GM23338 (cell line): Measurements from ENCODE around the gene MACROD1. TPM values are rescaled to one million over a fixed set of nuclear protein-coding genes. Genes with fewer than 3 reads are reported as not detected.

Source experiments
- ATAC-seq: fragments of 200-7000 bp; cut with Tn5 transposase; 3 replicates; pipeline ENCODE4 v1.9.1; 2020
- DNase-seq: peaks from one replicate; pipeline ENCODE4 v3.0.0-alpha.2; 2015; ENCODE audit warnings: low spot score
- H2AFZ ChIP-seq: fragments of 200-600 bp; sonication (generic); 2 replicates; pipeline ENCODE4 v1.8.0; 2016; ENCODE audit warnings: antibody characterized with exemption, mild to moderate bottlenecking, moderate library complexity
- H3F3A ChIP-seq: fragments of 200-600 bp; sonication (generic); replicated peaks from 2 replicates; pipeline ENCODE4 v1.8.0; 2017; ENCODE audit warnings: antibody characterized with exemption, mixed run types, low read depth
- H3K27ac ChIP-seq: fragments of 200-600 bp; sonication (generic); 2 replicates; pipeline ENCODE4 v1.6.1; 2016; ENCODE audit warnings: low read depth
- H3K27me3 ChIP-seq: fragments of 200-600 bp; sonication (generic); 2 replicates; pipeline ENCODE4 v1.8.0; 2016; ENCODE audit warnings: mild to moderate bottlenecking, mixed run types, moderate library complexity; ENCODE audit not compliant: insufficient read depth
- H3K36me3 ChIP-seq: fragments of 200-600 bp; sonication (generic); 2 replicates; pipeline ENCODE4 v1.8.0; 2016; ENCODE audit warnings: mild to moderate bottlenecking; ENCODE audit not compliant: insufficient read depth
- H3K4me1 ChIP-seq: fragments of 200-600 bp; sonication (generic); 2 replicates; pipeline ENCODE4 v1.8.0; 2016; ENCODE audit warnings: mild to moderate bottlenecking, moderate library complexity; ENCODE audit not compliant: insufficient read depth
- H3K4me2 ChIP-seq: fragments of 200-600 bp; sonication (generic); 2 replicates; pipeline ENCODE4 v1.7.1; 2017; ENCODE audit warnings: mixed run types
- H3K4me3 ChIP-seq: fragments of 200-600 bp; sonication (generic); 2 replicates; pipeline ENCODE4 v1.6.1; 2016; ENCODE audit warnings: mixed run types
- H3K79me2 ChIP-seq: fragments of 200-600 bp; sonication (generic); replicated peaks from 2 replicates; pipeline ENCODE4 v1.8.0; 2017; ENCODE audit warnings: mild to moderate bottlenecking; ENCODE audit not compliant: insufficient read depth
- H3K9me2 ChIP-seq: fragments of 200-600 bp; sonication (generic); 2 replicates; pipeline ENCODE4 v1.8.0; 2017; ENCODE audit not compliant: insufficient read depth
- H4K20me1 ChIP-seq: fragments of 200-600 bp; sonication (generic); replicated peaks from 2 replicates; pipeline ENCODE4 v1.8.0; 2017; ENCODE audit warnings: mild to moderate bottlenecking; ENCODE audit not compliant: insufficient read depth
- H3K27ac Mint-ChIP-seq: 2 replicates; pipeline ENCODE4 v1.8.0; 2020; ENCODE audit warnings: inconsistent platforms, mild to moderate bottlenecking, moderate library complexity, mixed read lengths
- H3K27me3 Mint-ChIP-seq: 3 replicates; pipeline ENCODE4 v1.8.0; 2022; ENCODE audit warnings: low read depth, mild to moderate bottlenecking, moderate library complexity, mixed read lengths, inconsistent platforms; ENCODE audit not compliant: insufficient read depth, poor library complexity
- H3K36me3 Mint-ChIP-seq: 3 replicates; pipeline ENCODE4 v1.8.0; 2021; ENCODE audit warnings: low read depth, mild to moderate bottlenecking, inconsistent platforms, moderate library complexity, mixed read lengths
- H3K4me1 Mint-ChIP-seq: 3 replicates; pipeline ENCODE4 v1.8.0; 2020; ENCODE audit warnings: mild to moderate bottlenecking, inconsistent platforms, mixed read lengths
- H3K4me3 Mint-ChIP-seq: 3 replicates; pipeline ENCODE4 v1.8.0; 2021; ENCODE audit warnings: moderate library complexity, mild to moderate bottlenecking, inconsistent platforms, mixed read lengths
- H3K9me3 Mint-ChIP-seq: 3 replicates; pipeline ENCODE4 v1.8.0; 2020; ENCODE audit warnings: moderate library complexity, mild to moderate bottlenecking, inconsistent platforms, mixed read lengths
- CREB1 ChIP-seq: fragments of 250-450 bp; sonication (Bioruptor Pico); IDR thresholded peaks from 2 replicates; pipeline ENCODE4 v1.5.0; 2020; ENCODE audit warnings: low read depth, mild to moderate bottlenecking, moderate library complexity
- EZH2 ChIP-seq: fragments of 200-600 bp; sonication (generic); IDR thresholded peaks from one replicate; pipeline ENCODE4 v1.8.0; 2017; ENCODE audit warnings: antibody characterized with exemption, mild to moderate bottlenecking, low read depth; ENCODE audit not compliant: unreplicated experiment
- EZH2phosphoT487 ChIP-seq: fragments of 200-600 bp; sonication (generic); IDR thresholded peaks from one replicate; pipeline ENCODE4 v1.8.1; 2018; ENCODE audit warnings: antibody characterized with exemption; ENCODE audit not compliant: unreplicated experiment
- JUNB ChIP-seq: IDR thresholded peaks from one replicate; pipeline ENCODE4 v1.6.1; 2016; ENCODE audit warnings: antibody characterized with exemption; ENCODE audit not compliant: unreplicated experiment
- NANOG ChIP-seq: IDR thresholded peaks from 2 replicates; pipeline ENCODE4 v1.6.1; 2016; ENCODE audit warnings: antibody characterized with exemption, borderline replicate concordance
- POLR2AphosphoS5 ChIP-seq: IDR thresholded peaks from 2 replicates; pipeline ENCODE4 v1.6.1; 2016; ENCODE audit warnings: antibody characterized with exemption, low read depth
- STAT1 ChIP-seq: IDR thresholded peaks from one replicate; pipeline ENCODE4 v1.6.1; 2016; ENCODE audit warnings: antibody characterized with exemption; ENCODE audit not compliant: unreplicated experiment
- ZNF114 ChIP-seq: fragments of 250-450 bp; sonication (Bioruptor Pico); IDR thresholded peaks from 2 replicates; pipeline ENCODE4 v1.5.0; 2020; ENCODE audit warnings: mild to moderate bottlenecking, moderate library complexity
- ZNF331 ChIP-seq: fragments of 250-450 bp; sonication (Bioruptor Pico); IDR thresholded peaks from 2 replicates; pipeline ENCODE4 v1.5.0; 2020; ENCODE audit warnings: low read depth, mild to moderate bottlenecking, moderate library complexity
- polyA plus RNA-seq: library from polyadenylated mRNA; unstranded; fragments of >200 nt; fragmentation: Nextera tagmentation; extraction: Ambion mirVana; gene quantifications from 2 replicates; pipeline ENCODE4 v1.2.1, GENCODE V29; 2016
- total RNA-seq: library from RNA; depleted of rRNA; stranded (reverse); fragments of >200 nt; shearing (Covaris generic); gene quantifications from 2 replicates; pipeline ENCODE4 v1.2.3, GENCODE V29; 2014
- TF ChIP-seq, protein P1 (sequence below), 2 experiments: fragments of 200-600 bp in 1 of 2; sonication (generic) in 1 of 2; conservative IDR thresholded peaks; 2 replicates each; pipeline versions ENCODE4 v1.5.1 to v1.6.1; 2016 to 2017; ENCODE audit warnings: antibody characterized with exemption in 2 of 2, low read depth in 2 of 2, mild to moderate bottlenecking in 2 of 2, moderate library complexity in 1 of 2
- TF ChIP-seq, protein P2 (sequence below): fragments of 250-450 bp; sonication (Bioruptor Pico); IDR thresholded peaks from 2 replicates; pipeline ENCODE4 v1.5.0; 2020; ENCODE audit warnings: mild to moderate bottlenecking, moderate library complexity
- TF ChIP-seq, protein P3 (sequence below): IDR thresholded peaks from one replicate; pipeline ENCODE4 v1.6.1; 2018; ENCODE audit warnings: antibody characterized with exemption; ENCODE audit not compliant: unreplicated experiment
- TF ChIP-seq, protein P4 (sequence below): IDR thresholded peaks from 2 replicates; pipeline ENCODE4 v1.6.1; 2016; ENCODE audit warnings: antibody characterized with exemption

The MACROD1 gene
- total and polyA plus RNA-seq, 2 experiments from 2014 or later = 33.0 to 51.6 TPM

DNA sequence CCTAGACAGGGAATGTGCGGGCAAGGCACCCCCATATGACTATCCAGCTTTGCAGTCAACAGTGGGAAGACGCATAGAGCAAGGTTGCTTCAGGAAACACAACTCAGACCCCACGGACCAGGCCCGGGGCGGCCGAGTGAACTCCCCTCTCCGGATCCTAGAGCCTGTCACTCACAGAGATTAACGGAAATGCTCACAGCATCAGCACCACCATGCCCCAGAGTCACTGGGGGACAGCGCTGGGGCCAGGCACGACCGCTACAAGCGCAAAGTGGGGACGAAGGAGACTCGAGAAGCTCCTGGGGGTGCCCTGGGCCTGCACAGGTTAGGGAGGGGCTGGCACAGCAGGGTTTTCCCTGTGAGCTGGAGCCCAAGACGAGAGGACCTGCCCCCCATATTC, 15.9 kb downstream of the MACROD1 start:
- Mint-ChIP-seq H3K27ac (no peak overlapping the region), H3K9me3 (no peaks in the 10 kb centered on the region), H3K4me3 (no peak overlapping the region), H3K4me1 (peaks cover 32% of the 10 kb centered on the region), H3K27me3 (peaks cover 23% of the 10 kb centered on the region), H3K36me3 (no peaks in the 10 kb centered on the region; the same call in 2 of the 3 replicates)
- H3K4me3 ChIP-seq = no peak overlapping the region
- TF ChIP-seq STAT1 = no peak
- TF ChIP-seq EZH2phosphoT487 = no peak
- TF ChIP-seq, protein P1, sequence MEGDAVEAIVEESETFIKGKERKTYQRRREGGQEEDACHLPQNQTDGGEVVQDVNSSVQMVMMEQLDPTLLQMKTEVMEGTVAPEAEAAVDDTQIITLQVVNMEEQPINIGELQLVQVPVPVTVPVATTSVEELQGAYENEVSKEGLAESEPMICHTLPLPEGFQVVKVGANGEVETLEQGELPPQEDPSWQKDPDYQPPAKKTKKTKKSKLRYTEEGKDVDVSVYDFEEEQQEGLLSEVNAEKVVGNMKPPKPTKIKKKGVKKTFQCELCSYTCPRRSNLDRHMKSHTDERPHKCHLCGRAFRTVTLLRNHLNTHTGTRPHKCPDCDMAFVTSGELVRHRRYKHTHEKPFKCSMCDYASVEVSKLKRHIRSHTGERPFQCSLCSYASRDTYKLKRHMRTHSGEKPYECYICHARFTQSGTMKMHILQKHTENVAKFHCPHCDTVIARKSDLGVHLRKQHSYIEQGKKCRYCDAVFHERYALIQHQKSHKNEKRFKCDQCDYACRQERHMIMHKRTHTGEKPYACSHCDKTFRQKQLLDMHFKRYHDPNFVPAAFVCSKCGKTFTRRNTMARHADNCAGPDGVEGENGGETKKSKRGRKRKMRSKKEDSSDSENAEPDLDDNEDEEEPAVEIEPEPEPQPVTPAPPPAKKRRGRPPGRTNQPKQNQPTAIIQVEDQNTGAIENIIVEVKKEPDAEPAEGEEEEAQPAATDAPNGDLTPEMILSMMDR (conservative IDR thresholded peaks at IDR 0.05; ENCODE audit: low read depth in 2 of 2) = no peak
- no peak for TF ChIP-seq POLR2AphosphoS5
- no peak for TF ChIP-seq NANOG
- TF ChIP-seq CREB1 = no peak
- TF ChIP-seq EZH2 = no peak
- TF ChIP-seq, protein P2, sequence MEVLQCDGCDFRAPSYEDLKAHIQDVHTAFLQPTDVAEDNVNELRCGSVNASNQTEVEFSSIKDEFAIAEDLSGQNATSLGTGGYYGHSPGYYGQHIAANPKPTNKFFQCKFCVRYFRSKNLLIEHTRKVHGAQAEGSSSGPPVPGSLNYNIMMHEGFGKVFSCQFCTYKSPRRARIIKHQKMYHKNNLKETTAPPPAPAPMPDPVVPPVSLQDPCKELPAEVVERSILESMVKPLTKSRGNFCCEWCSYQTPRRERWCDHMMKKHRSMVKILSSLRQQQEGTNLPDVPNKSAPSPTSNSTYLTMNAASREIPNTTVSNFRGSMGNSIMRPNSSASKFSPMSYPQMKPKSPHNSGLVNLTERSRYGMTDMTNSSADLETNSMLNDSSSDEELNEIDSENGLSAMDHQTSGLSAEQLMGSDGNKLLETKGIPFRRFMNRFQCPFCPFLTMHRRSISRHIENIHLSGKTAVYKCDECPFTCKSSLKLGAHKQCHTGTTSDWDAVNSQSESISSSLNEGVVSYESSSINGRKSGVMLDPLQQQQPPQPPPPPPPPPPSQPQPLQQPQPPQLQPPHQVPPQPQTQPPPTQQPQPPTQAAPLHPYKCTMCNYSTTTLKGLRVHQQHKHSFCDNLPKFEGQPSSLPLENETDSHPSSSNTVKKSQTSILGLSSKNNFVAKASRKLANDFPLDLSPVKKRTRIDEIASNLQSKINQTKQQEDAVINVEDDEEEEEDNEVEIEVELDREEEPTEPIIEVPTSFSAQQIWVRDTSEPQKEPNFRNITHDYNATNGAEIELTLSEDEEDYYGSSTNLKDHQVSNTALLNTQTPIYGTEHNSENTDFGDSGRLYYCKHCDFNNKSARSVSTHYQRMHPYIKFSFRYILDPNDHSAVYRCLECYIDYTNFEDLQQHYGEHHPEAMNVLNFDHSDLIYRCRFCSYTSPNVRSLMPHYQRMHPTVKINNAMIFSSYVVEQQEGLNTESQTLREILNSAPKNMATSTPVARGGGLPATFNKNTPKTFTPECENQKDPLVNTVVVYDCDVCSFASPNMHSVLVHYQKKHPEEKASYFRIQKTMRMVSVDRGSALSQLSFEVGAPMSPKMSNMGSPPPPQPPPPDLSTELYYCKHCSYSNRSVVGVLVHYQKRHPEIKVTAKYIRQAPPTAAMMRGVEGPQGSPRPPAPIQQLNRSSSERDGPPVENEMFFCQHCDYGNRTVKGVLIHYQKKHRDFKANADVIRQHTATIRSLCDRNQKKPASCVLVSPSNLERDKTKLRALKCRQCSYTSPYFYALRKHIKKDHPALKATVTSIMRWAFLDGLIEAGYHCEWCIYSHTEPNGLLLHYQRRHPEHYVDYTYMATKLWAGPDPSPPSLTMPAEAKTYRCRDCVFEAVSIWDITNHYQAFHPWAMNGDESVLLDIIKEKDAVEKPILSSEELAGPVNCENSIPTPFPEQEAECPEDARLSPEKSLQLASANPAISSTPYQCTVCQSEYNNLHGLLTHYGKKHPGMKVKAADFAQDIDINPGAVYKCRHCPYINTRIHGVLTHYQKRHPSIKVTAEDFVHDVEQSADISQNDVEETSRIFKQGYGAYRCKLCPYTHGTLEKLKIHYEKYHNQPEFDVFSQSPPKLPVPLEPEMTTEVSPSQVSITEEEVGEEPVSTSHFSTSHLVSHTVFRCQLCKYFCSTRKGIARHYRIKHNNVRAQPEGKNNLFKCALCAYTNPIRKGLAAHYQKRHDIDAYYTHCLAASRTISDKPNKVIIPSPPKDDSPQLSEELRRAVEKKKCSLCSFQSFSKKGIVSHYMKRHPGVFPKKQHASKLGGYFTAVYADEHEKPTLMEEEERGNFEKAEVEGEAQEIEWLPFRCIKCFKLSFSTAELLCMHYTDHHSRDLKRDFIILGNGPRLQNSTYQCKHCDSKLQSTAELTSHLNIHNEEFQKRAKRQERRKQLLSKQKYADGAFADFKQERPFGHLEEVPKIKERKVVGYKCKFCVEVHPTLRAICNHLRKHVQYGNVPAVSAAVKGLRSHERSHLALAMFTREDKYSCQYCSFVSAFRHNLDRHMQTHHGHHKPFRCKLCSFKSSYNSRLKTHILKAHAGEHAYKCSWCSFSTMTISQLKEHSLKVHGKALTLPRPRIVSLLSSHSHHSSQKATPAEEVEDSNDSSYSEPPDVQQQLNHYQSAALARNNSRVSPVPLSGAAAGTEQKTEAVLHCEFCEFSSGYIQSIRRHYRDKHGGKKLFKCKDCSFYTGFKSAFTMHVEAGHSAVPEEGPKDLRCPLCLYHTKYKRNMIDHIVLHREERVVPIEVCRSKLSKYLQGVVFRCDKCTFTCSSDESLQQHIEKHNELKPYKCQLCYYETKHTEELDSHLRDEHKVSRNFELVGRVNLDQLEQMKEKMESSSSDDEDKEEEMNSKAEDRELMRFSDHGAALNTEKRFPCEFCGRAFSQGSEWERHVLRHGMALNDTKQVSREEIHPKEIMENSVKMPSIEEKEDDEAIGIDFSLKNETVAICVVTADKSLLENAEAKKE (CRISPR knock-in tag) = no peak
- TF ChIP-seq ZNF114 (CRISPR knock-in tag) = no peak
- TF ChIP-seq ZNF331 = no peak
- TF ChIP-seq, protein P3, sequence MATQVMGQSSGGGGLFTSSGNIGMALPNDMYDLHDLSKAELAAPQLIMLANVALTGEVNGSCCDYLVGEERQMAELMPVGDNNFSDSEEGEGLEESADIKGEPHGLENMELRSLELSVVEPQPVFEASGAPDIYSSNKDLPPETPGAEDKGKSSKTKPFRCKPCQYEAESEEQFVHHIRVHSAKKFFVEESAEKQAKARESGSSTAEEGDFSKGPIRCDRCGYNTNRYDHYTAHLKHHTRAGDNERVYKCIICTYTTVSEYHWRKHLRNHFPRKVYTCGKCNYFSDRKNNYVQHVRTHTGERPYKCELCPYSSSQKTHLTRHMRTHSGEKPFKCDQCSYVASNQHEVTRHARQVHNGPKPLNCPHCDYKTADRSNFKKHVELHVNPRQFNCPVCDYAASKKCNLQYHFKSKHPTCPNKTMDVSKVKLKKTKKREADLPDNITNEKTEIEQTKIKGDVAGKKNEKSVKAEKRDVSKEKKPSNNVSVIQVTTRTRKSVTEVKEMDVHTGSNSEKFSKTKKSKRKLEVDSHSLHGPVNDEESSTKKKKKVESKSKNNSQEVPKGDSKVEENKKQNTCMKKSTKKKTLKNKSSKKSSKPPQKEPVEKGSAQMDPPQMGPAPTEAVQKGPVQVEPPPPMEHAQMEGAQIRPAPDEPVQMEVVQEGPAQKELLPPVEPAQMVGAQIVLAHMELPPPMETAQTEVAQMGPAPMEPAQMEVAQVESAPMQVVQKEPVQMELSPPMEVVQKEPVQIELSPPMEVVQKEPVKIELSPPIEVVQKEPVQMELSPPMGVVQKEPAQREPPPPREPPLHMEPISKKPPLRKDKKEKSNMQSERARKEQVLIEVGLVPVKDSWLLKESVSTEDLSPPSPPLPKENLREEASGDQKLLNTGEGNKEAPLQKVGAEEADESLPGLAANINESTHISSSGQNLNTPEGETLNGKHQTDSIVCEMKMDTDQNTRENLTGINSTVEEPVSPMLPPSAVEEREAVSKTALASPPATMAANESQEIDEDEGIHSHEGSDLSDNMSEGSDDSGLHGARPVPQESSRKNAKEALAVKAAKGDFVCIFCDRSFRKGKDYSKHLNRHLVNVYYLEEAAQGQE = no peak
- TF ChIP-seq JUNB = no peak
- TF ChIP-seq, protein P4, sequence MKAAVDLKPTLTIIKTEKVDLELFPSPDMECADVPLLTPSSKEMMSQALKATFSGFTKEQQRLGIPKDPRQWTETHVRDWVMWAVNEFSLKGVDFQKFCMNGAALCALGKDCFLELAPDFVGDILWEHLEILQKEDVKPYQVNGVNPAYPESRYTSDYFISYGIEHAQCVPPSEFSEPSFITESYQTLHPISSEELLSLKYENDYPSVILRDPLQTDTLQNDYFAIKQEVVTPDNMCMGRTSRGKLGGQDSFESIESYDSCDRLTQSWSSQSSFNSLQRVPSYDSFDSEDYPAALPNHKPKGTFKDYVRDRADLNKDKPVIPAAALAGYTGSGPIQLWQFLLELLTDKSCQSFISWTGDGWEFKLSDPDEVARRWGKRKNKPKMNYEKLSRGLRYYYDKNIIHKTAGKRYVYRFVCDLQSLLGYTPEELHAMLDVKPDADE = no peak
- no peak overlapping the region for H2AFZ ChIP-seq
- ATAC-seq (no peak), DNase-seq (no peak)
- no peak overlapping the region for H3K4me2 ChIP-seq
- no peaks in the 10 kb centered on the region for H3K79me2 ChIP-seq
- H4K20me1 ChIP-seq = no peaks in the 10 kb centered on the region; the same call in 1 of the 2 replicates
- no peaks in the 10 kb centered on the region for H3K9me2 ChIP-seq
- no peaks in the 10 kb centered on the region for H3K36me3 ChIP-seq
- peaks cover 11% of the 10 kb centered on the region for H3K4me1 ChIP-seq
- 0 out of 2 replicates have a peak, but pooled peaks cover 11% of the 10 kb centered on the region for H3F3A ChIP-seq
- H3K27me3 ChIP-seq = no peaks in the 10 kb centered on the region
- no peak overlapping the region for H3K27ac ChIP-seq
